BLaER1 (cell line): Measurements from ENCODE around the gene TASOR2.
A peak's percentile ranks its signal among the peaks of the same experiment; 100 is the strongest.

Experiments
- H3K27ac ChIP-seq: shearing (Covaris generic); formaldehyde crosslinking; 2 replicates; pipeline ENCODE4 v1.8.1; 2022
- H3K27me3 ChIP-seq: shearing (Covaris generic); formaldehyde crosslinking; 2 replicates; pipeline ENCODE4 v1.8.1; 2022
- H3K36me3 ChIP-seq: shearing (Covaris generic); formaldehyde crosslinking; 2 replicates; pipeline ENCODE4 v1.8.1; 2022
- H3K4me1 ChIP-seq: shearing (Covaris generic); formaldehyde crosslinking; 2 replicates; pipeline ENCODE4 v1.8.1; 2022
- H3K4me2 ChIP-seq: shearing (Covaris generic); formaldehyde crosslinking; 2 replicates; pipeline ENCODE4 v1.8.1; 2022
- H3K4me3 ChIP-seq: shearing (Covaris generic); formaldehyde crosslinking; 2 replicates; pipeline ENCODE4 v1.8.1; 2022
- H3K9ac ChIP-seq: shearing (Covaris generic); formaldehyde crosslinking; 2 replicates; pipeline ENCODE4 v1.8.1; 2022
- H3K9me3 ChIP-seq: shearing (Covaris generic); formaldehyde crosslinking; 2 replicates; pipeline ENCODE4 v1.8.1; 2022
- H4K20me1 ChIP-seq: shearing (Covaris generic); formaldehyde crosslinking; 2 replicates; pipeline ENCODE4 v1.8.1; 2022
- Cebpa-rat ChIP-seq: shearing (Covaris generic); IDR thresholded peaks from 2 replicates; pipeline ENCODE4 v1.8.1; 2022

TASOR2 gene

DNA sequence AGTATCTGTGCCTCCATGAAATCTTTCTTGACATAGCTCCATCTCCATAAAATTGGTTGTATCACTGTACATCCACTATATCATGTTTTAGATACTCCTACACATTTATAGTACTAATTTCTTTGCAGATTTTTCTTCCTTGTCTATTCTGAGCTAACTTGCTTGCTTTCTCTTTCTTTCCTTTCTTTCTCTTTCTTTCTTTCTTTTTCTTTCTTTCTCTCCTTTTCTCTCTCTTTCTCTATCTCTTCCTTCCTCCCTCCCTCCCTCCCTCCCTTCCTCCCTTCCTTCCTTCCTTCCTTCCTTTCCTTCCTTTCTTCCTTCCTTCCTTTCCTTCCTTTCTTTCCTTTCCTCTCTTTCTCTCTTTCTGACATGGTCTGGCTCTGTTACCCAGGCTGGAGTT, 23.7 kb downstream of the TASOR2 start:
- peaks cover 15% of the 10 kb centered on the region for H3K9me3 ChIP-seq
- no peak overlapping the region for H3K4me3 ChIP-seq
- TF ChIP-seq Cebpa-rat = no peak
- no peak overlapping the region for H3K9ac ChIP-seq
- H3K4me2 ChIP-seq = no peak overlapping the region
- no peak overlapping the region for H3K27ac ChIP-seq
- H3K27me3 ChIP-seq = no peaks in the 10 kb centered on the region
- peaks cover 69% of the 10 kb centered on the region; the same call in 1 of the 2 replicates for H4K20me1 ChIP-seq
- H3K36me3 ChIP-seq = no peaks in the 10 kb centered on the region; the same call in 1 of the 2 replicates
- H3K4me1 ChIP-seq = peaks cover 30% of the 10 kb centered on the region

DNA sequence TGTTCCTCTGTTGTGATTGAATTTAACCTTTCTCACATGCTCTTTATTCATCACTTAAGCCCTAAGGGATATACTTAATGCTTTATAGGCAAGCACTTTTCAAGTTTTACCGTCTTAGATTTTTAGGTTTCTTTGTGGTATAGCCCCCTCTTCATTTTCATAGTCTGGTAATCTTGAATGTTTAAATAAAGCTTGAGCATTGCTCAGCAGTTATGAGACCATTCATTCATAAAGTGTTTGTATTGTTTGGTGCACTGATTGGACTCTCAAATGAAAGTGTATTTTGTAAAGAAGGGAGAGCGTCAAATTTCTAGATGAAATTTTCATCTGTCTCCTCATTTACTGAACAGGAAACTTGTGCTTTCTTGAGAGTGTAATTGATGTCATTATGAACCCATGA, 25.2 kb downstream of the TASOR2 start:
- Histone ChIP-seq H3K27ac (no peak overlapping the region), H3K4me3 (no peak overlapping the region), H3K9me3 (peaks cover 10% of the 10 kb centered on the region; the same call in 1 of the 2 replicates), H3K27me3 (no peaks in the 10 kb centered on the region), H3K36me3 (peaks cover 3% of the 10 kb centered on the region; the same call in 1 of the 2 replicates), H3K4me1 (peaks cover 30% of the 10 kb centered on the region), H4K20me1 (peaks cover 72% of the 10 kb centered on the region), H3K9ac (no peak overlapping the region), H3K4me2 (peak overlapping the region; percentile 66)
- no peak for TF ChIP-seq Cebpa-rat

DNA sequence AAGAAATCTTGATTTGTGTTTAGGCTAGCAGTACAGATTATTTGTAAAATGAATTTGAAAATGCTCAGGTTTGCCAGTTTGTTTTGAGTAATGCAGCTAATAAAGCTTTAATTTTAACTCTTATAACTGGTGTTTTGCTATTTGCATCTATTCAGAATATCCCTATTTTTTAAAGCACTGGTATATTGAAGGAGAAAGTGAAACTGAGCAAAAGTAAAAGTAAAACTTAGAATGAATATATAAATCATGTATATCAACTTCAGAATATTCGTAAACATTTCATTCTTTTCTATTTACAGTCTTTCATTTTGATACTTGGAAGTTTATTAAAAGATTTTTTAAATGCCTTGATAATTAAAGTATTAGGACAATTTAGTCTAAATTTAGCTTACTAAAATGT, 26.2 kb downstream of the TASOR2 start:
- Histone ChIP-seq H4K20me1 (peaks cover 75% of the 10 kb centered on the region), H3K27me3 (no peaks in the 10 kb centered on the region), H3K4me3 (no peak overlapping the region), H3K9ac (no peak overlapping the region), H3K4me2 (peak overlapping the region; percentile 66), H3K4me1 (peaks cover 30% of the 10 kb centered on the region), H3K9me3 (peaks cover 10% of the 10 kb centered on the region; the same call in 1 of the 2 replicates), H3K36me3 (peaks cover 4% of the 10 kb centered on the region; the same call in 1 of the 2 replicates), H3K27ac (no peak overlapping the region)
- TF ChIP-seq Cebpa-rat = no peak

- H3K27me3 ChIP-seq = no peaks in the 10 kb centered on the region
- H3K36me3 ChIP-seq = peaks cover 4% of the 10 kb centered on the region; the same call in 1 of the 2 replicates
- no peak overlapping the region for H3K4me3 ChIP-seq
- peak overlapping the region; percentile 66 for H3K4me2 ChIP-seq
- TF ChIP-seq Cebpa-rat = no peak
- H4K20me1 ChIP-seq = peaks cover 75% of the 10 kb centered on the region
- no peak overlapping the region for H3K9ac ChIP-seq
- H3K9me3 ChIP-seq = peaks cover 4% of the 10 kb centered on the region; the same call in 1 of the 2 replicates
- no peak overlapping the region for H3K27ac ChIP-seq
- peaks cover 30% of the 10 kb centered on the region for H3K4me1 ChIP-seq
Measured at GRCh38 chr10:5711642-5712041, 27.0 kb downstream of the TASOR2 start.

- Histone ChIP-seq H3K4me3 (no peak overlapping the region), H3K27me3 (no peaks in the 10 kb centered on the region), H3K36me3 (peaks cover 36% of the 10 kb centered on the region), H3K4me1 (no peaks in the 10 kb centered on the region), H3K9ac (no peak overlapping the region), H4K20me1 (peaks cover 30% of the 10 kb centered on the region), H3K27ac (no peak overlapping the region), H3K9me3 (no peaks in the 10 kb centered on the region), H3K4me2 (no peak overlapping the region)
- no peak for TF ChIP-seq Cebpa-rat
Measured at GRCh38 chr10:5719546-5719945, 34.9 kb downstream of the TASOR2 start.

- Histone ChIP-seq H3K4me1 (no peaks in the 10 kb centered on the region), H3K9me3 (no peaks in the 10 kb centered on the region), H3K4me3 (no peak overlapping the region), H3K9ac (no peak overlapping the region), H4K20me1 (peaks cover 23% of the 10 kb centered on the region), H3K27ac (no peak overlapping the region), H3K36me3 (peaks cover 39% of the 10 kb centered on the region), H3K4me2 (no peak overlapping the region), H3K27me3 (no peaks in the 10 kb centered on the region)
- TF ChIP-seq Cebpa-rat = no peak
Measured at GRCh38 chr10:5720182-5720581, 35.5 kb downstream of the TASOR2 start.

- H4K20me1 ChIP-seq = peaks cover 6% of the 10 kb centered on the region; the same call in 1 of the 2 replicates
- H3K9ac ChIP-seq = no peak overlapping the region
- no peak overlapping the region for H3K4me2 ChIP-seq
- TF ChIP-seq Cebpa-rat = no peak
- no peaks in the 10 kb centered on the region for H3K4me1 ChIP-seq
- no peak overlapping the region for H3K4me3 ChIP-seq
- H3K27me3 ChIP-seq = no peaks in the 10 kb centered on the region
- no peak overlapping the region for H3K27ac ChIP-seq
- no peaks in the 10 kb centered on the region for H3K9me3 ChIP-seq
- H3K36me3 ChIP-seq = peaks cover 71% of the 10 kb centered on the region
Measured at GRCh38 chr10:5723692-5724091, 39.1 kb downstream of the TASOR2 start.

DNA sequence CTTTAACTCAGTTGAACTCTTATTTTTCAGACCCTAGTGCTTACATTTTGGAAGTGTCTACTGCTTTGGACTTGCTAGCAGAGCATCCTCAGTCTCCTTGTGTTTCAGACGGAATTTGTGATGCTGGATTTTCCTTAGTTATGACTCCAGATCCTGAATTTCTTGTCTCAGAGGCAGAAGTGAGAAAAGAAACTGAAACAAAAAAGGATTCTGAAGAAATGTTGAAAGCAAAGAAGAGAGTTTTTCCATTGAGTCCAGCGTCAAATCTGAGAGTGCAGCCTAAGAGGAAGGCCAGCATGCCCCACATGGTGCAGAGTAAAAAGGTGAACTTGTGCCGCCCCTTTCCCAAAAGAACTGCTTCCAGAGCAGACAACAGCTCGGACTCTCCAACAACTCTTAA, 46.1 kb downstream of the TASOR2 start:
- peaks cover 73% of the 10 kb centered on the region for H3K36me3 ChIP-seq
- no peak overlapping the region for H3K9ac ChIP-seq
- TF ChIP-seq Cebpa-rat = no peak
- no peaks in the 10 kb centered on the region for H3K4me1 ChIP-seq
- H3K4me2 ChIP-seq = no peak overlapping the region
- no peak overlapping the region for H3K27ac ChIP-seq
- no peaks in the 10 kb centered on the region for H3K9me3 ChIP-seq
- H3K4me3 ChIP-seq = no peak overlapping the region
- H3K27me3 ChIP-seq = no peaks in the 10 kb centered on the region
- peaks cover 26% of the 10 kb centered on the region; the same call in 1 of the 2 replicates for H4K20me1 ChIP-seq

DNA sequence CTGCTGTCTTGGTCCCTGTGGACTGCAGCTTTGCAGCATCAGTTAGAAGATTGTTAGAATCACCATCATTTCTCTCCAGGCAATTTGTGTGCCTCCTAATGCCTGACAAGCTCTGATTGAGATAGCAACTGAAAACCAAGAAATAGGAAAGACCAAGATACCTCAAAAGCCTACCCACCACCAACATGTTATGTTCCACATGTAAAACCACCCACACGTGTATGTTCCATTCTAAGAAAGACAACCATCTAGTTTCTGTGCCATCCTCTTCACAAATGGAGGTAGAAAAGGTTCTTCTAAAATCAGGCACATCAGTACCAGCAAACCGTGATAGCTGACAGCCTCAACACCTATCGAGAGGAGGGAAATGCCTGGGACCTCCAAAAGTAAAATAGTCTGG, 46.9 kb downstream of the TASOR2 start:
- H3K9me3 ChIP-seq = no peaks in the 10 kb centered on the region
- H4K20me1 ChIP-seq = peaks cover 26% of the 10 kb centered on the region; the same call in 1 of the 2 replicates
- H3K9ac ChIP-seq = no peak overlapping the region
- H3K36me3 ChIP-seq = peaks cover 75% of the 10 kb centered on the region
- H3K4me1 ChIP-seq = no peaks in the 10 kb centered on the region
- no peak for TF ChIP-seq Cebpa-rat
- no peak overlapping the region for H3K4me2 ChIP-seq
- no peak overlapping the region for H3K27ac ChIP-seq
- no peak overlapping the region for H3K4me3 ChIP-seq
- no peaks in the 10 kb centered on the region for H3K27me3 ChIP-seq

- Histone ChIP-seq H3K9ac (no peak overlapping the region), H4K20me1 (peaks cover 26% of the 10 kb centered on the region; the same call in 1 of the 2 replicates), H3K4me2 (no peak overlapping the region), H3K4me3 (no peak overlapping the region), H3K36me3 (peaks cover 69% of the 10 kb centered on the region), H3K9me3 (no peaks in the 10 kb centered on the region), H3K27ac (no peak overlapping the region), H3K27me3 (no peaks in the 10 kb centered on the region), H3K4me1 (peaks cover 4% of the 10 kb centered on the region)
- no peak for TF ChIP-seq Cebpa-rat
Measured at GRCh38 chr10:5732141-5732540, 47.5 kb downstream of the TASOR2 start.
